PFSK-1 (cell line): ENCODE data around the gene TMEM171. TPM values are rescaled to one million over a fixed set of nuclear protein-coding genes. Genes with fewer than 3 reads are reported as not detected.

Source experiments
- FOXP2 ChIP-seq: optimal IDR thresholded peaks from 2 replicates; pipeline ENCODE3; 2011; ENCODE audit warnings: borderline replicate concordance, control low read depth, inconsistent platforms; ENCODE audit not compliant: insufficient read depth; ENCODE audit errors: extremely low read length, extremely low read depth
- POLR2AphosphoS5 ChIP-seq: IDR thresholded peaks from 2 replicates; pipeline ENCODE4 v1.6.1; 2012; ENCODE audit warnings: low read depth, mild to moderate bottlenecking, control low read depth, low read length, moderate library complexity
- REST ChIP-seq, 2 experiments: IDR thresholded peaks; 2 replicates each; pipeline versions ENCODE4 v1.6.1 to v1.8.0; 2011 to 2012; ENCODE audit warnings: low read depth in 2 of 2, low read length in 2 of 2, control low read depth in 1 of 2, inconsistent platforms in 1 of 2, mild to moderate bottlenecking in 1 of 2, moderate library complexity in 1 of 2; ENCODE audit not compliant: insufficient read depth in 1 of 2
- SIN3A ChIP-seq: IDR thresholded peaks from 2 replicates; pipeline ENCODE4 v1.6.1; 2012; ENCODE audit warnings: mild to moderate bottlenecking, low read length, moderate library complexity, borderline replicate concordance; ENCODE audit not compliant: insufficient read depth
- TAF1 ChIP-seq: IDR thresholded peaks from 2 replicates; pipeline ENCODE4 v1.6.1; 2012; ENCODE audit warnings: low read length, control low read depth, borderline replicate concordance; ENCODE audit not compliant: insufficient read depth
- polyA plus RNA-seq: library from polyadenylated mRNA; unstranded; fragments of >200 nt; gene quantifications from one replicate; pipeline ENCODE4 v1.2.1, GENCODE V29; 2012; ENCODE audit warnings: low read depth, missing spikeins; ENCODE audit not compliant: insufficient read length

The TMEM171 gene
- polyA plus RNA-seq, result not detected

GRCh38 chr5:73120222-73121118 lies at the start of gene TMEM171:
TMEM171 (plus strand) TSS chr5:73120575; CDS start chr5:73123374, 2,799 bp downstream.
- TF ChIP-seq SIN3A (no peak), TAF1 (no peak), POLR2AphosphoS5 (no peak), REST (IDR thresholded peaks at IDR 0.05; ENCODE audit: insufficient read depth in 1 of 2, low read depth in 2 of 2, low read length in 2 of 2) (no peak), FOXP2 (no peak)

DNA sequence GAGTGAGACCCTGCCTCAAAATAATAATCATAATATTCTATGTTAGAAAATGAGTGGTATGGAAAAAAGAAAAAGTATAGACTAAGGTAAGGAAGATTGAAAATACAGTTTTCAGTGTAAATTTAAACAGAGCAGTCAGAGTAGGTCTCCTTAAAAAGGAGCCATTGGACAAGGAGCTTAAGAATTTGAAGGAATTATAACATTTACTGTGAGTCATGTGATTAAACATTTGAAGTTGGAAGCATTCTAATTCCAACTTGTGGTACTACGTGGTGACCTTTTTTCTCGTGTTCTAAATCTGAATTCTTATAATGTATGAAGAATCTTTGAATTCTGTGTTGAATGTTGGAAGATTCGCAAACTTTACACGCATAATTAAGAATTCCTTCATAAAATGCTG lies 39.3 kb upstream of the TMEM171 start:
- TF ChIP-seq TAF1, result no peak
- TF ChIP-seq SIN3A, result no peak
- TF ChIP-seq POLR2AphosphoS5, result no peak
- TF ChIP-seq FOXP2, result no peak
- no peak for TF ChIP-seq REST (IDR thresholded peaks at IDR 0.05; ENCODE audit: insufficient read depth in 1 of 2, low read depth in 2 of 2, low read length in 2 of 2)

GRCh38 chr5:73088026-73088425 lies 32.3 kb upstream of the TMEM171 start:
- no peak for TF ChIP-seq FOXP2
- no peak for TF ChIP-seq POLR2AphosphoS5
- TF ChIP-seq SIN3A, result no peak
- no peak for TF ChIP-seq TAF1
- TF ChIP-seq REST (IDR thresholded peaks at IDR 0.05; ENCODE audit: insufficient read depth in 1 of 2, low read depth in 2 of 2, low read length in 2 of 2), result no peak

DNA sequence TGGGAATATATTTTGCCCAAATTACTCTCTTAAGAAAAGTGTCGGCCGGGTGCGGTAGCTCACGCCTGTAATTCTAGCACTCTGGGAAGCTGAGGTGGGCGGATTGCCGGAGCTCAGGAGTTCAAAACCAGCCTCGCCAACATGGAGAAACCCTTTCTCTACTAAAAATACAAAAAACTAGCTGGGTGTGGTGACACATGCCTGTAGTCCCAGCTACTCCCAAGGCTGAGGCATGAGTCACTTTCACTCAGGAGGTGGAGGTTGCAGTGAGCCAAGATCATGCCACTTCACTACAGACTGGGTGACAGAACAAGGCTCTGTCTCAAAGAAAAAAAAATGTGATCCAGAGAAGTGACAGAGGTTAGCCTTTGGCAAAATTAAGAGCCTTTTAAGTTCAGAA lies 26.4 kb upstream of the TMEM171 start:
- no peak for TF ChIP-seq TAF1
- TF ChIP-seq FOXP2, result no peak
- TF ChIP-seq POLR2AphosphoS5, result no peak
- no peak for TF ChIP-seq SIN3A
- TF ChIP-seq REST (IDR thresholded peaks at IDR 0.05; ENCODE audit: insufficient read depth in 1 of 2, low read depth in 2 of 2, low read length in 2 of 2), result no peak

- no peak for TF ChIP-seq SIN3A
- no peak for TF ChIP-seq TAF1
- no peak for TF ChIP-seq FOXP2
- TF ChIP-seq REST (IDR thresholded peaks at IDR 0.05; ENCODE audit: insufficient read depth in 1 of 2, low read depth in 2 of 2, low read length in 2 of 2), result no peak
- TF ChIP-seq POLR2AphosphoS5, result no peak
Observed at GRCh38 chr5:73094415-73094814, 26.0 kb upstream of the TMEM171 start.
